Activated naive CD4-positive, alpha-beta T cell treated with anti-CD3 and anti-CD28 coated beads, Interleukin-2, amount 50 U/mL, for 24 hours (primary cell): ENCODE data around the gene USP10.

Experiments
- H3K27ac Mint-ChIP-seq: one replicate; pipeline ENCODE4 v1.8.0; 2021; ENCODE audit warnings: mild to moderate bottlenecking, mixed read lengths
- H3K27me3 Mint-ChIP-seq: one replicate; pipeline ENCODE4 v1.8.0; 2021; ENCODE audit warnings: mixed read lengths
- H3K36me3 Mint-ChIP-seq: one replicate; pipeline ENCODE4 v1.8.0; 2021; ENCODE audit warnings: mixed read lengths
- H3K4me1 Mint-ChIP-seq: one replicate; pipeline ENCODE4 v1.8.0; 2021; ENCODE audit warnings: mixed read lengths
- H3K4me3 Mint-ChIP-seq: one replicate; pipeline ENCODE4 v1.8.0; 2021; ENCODE audit warnings: mild to moderate bottlenecking, mixed read lengths
- H3K9me3 Mint-ChIP-seq: one replicate; pipeline ENCODE4 v1.8.0; 2021; ENCODE audit warnings: mixed read lengths

Gene USP10

DNA sequence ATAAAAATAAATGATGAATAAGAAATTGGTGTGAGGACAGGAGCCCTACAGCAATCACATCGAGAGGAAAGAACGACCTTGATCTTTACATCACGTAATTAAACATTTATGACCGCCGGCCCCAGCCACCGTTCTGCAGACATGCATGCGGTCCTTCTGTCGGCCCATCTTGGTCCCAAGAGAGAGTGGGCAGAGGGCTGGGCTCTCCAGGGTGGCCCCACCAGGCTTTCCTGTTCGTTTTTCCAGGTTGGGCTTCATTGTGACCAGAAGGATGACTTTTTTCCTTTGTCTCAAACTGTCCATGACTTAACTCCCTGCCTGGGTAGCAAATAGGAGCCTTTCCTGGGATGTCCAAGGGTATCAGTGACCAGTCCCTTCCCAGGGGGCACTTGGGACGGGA is 116.7 kb downstream of the USP10 start:
- H3K27ac Mint-ChIP-seq, result no peak overlapping the region
- H3K4me1 Mint-ChIP-seq, result peaks cover 15% of the 10 kb centered on the region
- no peaks in the 10 kb centered on the region for H3K27me3 Mint-ChIP-seq
- no peak overlapping the region for H3K4me3 Mint-ChIP-seq
- no peaks in the 10 kb centered on the region for H3K36me3 Mint-ChIP-seq
- no peaks in the 10 kb centered on the region for H3K9me3 Mint-ChIP-seq

DNA sequence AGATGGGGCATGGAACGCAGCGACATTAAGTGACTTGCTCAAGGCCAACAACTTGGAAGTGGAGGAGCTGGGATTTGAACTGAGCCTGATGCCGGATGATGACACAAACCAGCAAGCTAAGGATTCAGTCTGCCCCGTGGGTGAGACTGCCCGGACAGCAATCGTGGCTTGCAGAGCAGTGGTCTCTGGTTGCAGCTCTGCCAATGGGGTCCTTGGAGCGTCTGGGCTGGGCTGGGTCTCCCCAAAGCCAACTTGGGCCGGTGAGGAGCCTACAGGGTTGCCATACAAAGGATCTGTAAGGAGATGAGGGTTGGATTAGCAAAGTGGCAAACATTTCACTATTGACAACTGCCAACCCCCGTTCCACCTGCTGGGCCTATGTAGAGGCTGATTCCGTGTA is 117.4 kb downstream of the USP10 start:
- Mint-ChIP-seq H3K4me3 (no peak overlapping the region), H3K36me3 (no peaks in the 10 kb centered on the region), H3K27ac (no peak overlapping the region), H3K27me3 (no peaks in the 10 kb centered on the region), H3K4me1 (peaks cover 13% of the 10 kb centered on the region), H3K9me3 (no peaks in the 10 kb centered on the region)

DNA sequence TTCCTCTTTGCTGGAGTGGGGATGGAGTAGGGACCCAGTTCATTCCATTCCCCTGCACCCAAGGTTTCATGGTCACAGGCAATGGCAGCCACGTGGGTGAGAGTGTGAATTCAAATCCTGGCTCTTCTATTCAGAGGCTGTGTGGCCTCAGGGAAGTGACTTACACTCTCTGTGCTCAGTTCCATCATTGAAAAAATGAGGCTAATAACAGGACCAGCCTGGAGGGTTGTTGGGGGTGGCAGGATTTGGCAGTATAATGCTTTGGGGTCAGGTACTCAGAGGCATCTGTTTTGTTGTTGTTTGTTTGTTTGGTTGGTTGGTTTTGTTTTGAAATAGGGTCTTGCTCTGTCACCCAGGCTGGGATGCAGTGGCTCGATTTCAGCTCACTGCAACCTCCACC is 117.8 kb downstream of the USP10 start:
- H3K4me3 Mint-ChIP-seq, result no peak overlapping the region
- no peaks in the 10 kb centered on the region for H3K27me3 Mint-ChIP-seq
- H3K27ac Mint-ChIP-seq, result no peak overlapping the region
- no peaks in the 10 kb centered on the region for H3K9me3 Mint-ChIP-seq
- peaks cover 13% of the 10 kb centered on the region for H3K4me1 Mint-ChIP-seq
- no peaks in the 10 kb centered on the region for H3K36me3 Mint-ChIP-seq

DNA sequence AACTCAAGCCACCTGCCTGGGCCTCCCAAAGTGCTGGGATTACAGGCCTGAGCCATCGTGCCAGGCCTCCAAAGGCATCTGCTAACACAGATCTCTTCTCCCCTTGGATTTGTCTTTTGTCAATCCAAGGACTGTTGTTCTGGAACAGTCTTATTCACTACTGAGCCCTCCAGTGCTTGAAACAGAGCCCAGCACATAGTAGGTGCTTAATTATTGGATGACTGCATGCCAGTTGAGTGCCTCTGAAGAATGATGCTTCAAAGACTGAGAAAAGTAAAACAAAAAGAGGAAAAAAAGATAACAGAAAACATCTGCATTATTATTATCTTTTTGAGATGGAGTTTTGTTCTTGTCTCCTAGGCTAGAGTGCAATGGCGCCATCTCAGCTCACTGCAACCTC is 118.3 kb downstream of the USP10 start:
- H3K9me3 Mint-ChIP-seq, result no peaks in the 10 kb centered on the region
- H3K27ac Mint-ChIP-seq, result no peak overlapping the region
- H3K36me3 Mint-ChIP-seq, result no peaks in the 10 kb centered on the region
- peaks cover 13% of the 10 kb centered on the region for H3K4me1 Mint-ChIP-seq
- H3K4me3 Mint-ChIP-seq, result no peak overlapping the region
- no peaks in the 10 kb centered on the region for H3K27me3 Mint-ChIP-seq

DNA sequence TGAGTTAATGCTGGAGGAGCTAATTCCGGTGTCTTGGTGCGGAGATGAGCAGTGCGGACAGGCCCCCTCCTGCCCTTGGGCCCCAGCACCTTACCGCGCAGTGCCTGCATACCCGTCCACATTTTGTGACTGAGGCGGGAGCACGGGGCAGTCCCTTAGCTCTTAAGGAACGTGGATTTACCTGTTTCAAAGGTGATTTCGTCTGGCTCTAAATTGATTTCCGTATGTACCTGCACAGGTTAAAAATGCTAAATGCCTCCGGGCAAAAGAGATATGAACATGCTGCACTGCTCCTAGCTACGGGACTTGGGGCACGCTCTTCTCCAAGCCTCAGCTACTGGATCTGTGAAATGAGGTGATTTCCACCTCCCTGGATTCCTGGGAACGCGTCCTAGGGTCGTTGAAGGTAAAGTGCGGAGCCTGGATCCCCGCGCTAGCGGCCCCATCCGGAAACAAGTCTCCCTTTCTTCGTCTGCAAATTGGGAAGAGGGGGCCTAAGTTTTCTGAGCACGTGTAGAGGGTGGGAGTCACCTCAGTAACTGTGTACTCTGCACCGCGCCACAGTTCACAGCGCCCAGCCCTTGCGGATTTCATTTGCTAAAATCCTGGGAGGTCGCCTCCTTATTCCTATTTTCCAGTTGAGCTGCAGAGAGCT is 119.3 kb downstream of the USP10 start:
- Mint-ChIP-seq H3K36me3 (no peaks in the 10 kb centered on the region), H3K4me1 (peaks cover 13% of the 10 kb centered on the region), H3K4me3 (no peak overlapping the region), H3K9me3 (no peaks in the 10 kb centered on the region), H3K27me3 (no peaks in the 10 kb centered on the region), H3K27ac (no peak overlapping the region)

DNA sequence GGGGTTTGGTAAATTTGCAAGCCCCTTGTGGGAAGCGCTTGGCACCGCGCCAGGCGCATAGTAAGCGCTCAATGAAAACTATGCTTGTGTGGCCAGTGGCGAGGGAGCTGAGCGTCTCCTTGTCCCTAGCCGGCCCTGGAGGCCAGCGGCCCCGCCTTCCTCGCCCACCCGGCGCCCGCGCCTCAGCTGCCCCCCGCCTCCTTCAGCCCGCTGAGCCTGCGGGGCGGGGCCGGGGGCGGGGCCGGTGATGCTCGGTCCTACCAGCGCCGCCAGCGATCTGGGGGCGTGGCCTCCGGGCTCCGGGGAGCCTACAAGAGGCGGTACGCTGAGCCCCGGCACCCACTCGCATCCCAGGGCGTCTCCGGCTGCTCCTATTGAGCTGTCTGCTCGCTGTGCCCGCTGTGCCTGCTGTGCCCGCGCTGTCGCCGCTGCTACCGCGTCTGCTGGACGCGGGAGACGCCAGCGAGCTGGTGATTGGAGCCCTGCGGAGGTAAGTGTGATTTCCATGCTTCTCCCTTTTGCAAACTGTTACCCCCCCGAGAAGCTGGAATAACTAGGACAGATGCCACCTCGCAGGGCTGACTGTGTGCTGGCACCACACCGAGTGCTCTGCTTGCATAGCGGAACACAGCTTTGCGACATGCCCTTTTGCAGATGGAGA is 120.0 kb downstream of the USP10 start, which contains the start of gene CRISPLD2:
CRISPLD2 (plus strand) TSS at position 342 of the 661 bp plus-strand sequence. CDS start 18,511 bp downstream, outside the sequence.
- H3K27ac Mint-ChIP-seq, result peak within 1 kb of the TSS; percentile 62
- no peaks in the 10 kb centered on the region for H3K9me3 Mint-ChIP-seq
- H3K36me3 Mint-ChIP-seq, result no peaks in the 10 kb centered on the region
- peaks cover 13% of the 10 kb centered on the region for H3K4me1 Mint-ChIP-seq
- H3K27me3 Mint-ChIP-seq, result no peaks in the 10 kb centered on the region
- H3K4me3 Mint-ChIP-seq, result peak within 1 kb of the TSS; percentile 85

DNA sequence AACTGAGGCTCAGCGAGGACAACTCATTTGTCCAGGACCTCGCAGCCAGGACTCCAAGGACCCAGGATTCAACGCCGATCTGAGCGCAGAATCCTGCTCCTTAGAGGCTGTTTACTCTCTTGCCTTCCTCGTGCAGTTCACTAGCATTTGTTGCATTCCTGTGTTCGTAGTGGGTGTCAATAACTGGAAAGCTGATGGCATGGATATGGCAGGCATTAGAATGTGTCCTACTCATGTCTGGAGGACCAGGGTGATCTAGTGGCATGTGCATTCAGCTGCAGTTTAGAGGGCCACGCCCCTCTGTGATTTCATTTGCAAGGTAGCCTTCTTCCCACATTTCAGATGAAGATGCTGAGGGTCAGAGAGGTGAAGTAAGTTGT is 120.5 kb downstream of the USP10 start:
- H3K4me1 Mint-ChIP-seq, result peaks cover 13% of the 10 kb centered on the region

DNA sequence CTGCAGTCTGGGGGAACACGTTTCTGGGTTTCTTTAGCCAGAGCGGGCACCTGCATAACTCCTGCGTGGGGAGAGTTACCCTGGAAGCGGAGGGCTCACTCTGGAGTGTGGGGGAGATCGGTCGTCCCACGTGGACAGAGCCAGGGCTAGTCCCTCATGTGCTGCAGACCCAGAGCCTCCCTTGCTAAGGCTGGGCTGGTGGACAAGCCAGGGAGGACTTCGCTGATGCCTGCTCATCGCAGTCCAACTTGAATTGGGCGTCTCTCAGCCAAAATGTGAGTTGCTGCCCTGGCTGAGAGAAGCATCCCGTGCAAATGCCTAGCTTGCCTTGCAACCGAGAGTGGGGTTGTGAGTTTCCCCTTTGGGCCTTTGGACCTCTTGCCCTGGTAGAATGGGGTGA is 121.0 kb downstream of the USP10 start:
- Mint-ChIP-seq H3K4me1 (peaks cover 13% of the 10 kb centered on the region), H3K9me3 (no peaks in the 10 kb centered on the region), H3K27ac (no peak overlapping the region), H3K36me3 (no peaks in the 10 kb centered on the region), H3K27me3 (no peaks in the 10 kb centered on the region), H3K4me3 (peak overlapping the region; percentile 85)

More for the DNA sequence above, 120.5 kb downstream of the USP10 start:
- peak overlapping the region; percentile 85 for H3K4me3 Mint-ChIP-seq
- H3K9me3 Mint-ChIP-seq, result no peaks in the 10 kb centered on the region
- no peaks in the 10 kb centered on the region for H3K36me3 Mint-ChIP-seq
- peak overlapping the region; percentile 62 for H3K27ac Mint-ChIP-seq
- no peaks in the 10 kb centered on the region for H3K27me3 Mint-ChIP-seq

DNA sequence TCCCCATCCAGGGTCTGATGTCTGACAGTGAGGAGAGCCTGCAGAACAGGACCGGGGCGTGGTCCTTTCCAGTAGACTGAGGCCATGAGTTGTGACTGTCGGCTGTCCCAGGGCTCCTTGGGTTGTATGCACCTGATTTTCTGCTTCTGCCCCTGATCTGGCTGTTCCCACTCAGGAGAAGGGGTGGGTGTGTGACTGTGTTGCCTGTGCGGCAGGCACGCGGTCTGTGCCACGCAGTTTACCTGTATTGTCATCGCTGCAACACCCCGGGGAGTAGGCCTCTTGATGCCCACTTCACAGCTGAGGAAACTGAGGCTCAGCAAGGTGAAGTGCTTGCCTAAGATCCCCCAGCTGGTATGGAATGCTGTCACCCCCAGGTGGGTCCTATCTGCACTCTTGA is 121.4 kb downstream of the USP10 start:
- Mint-ChIP-seq H3K27me3 (no peaks in the 10 kb centered on the region), H3K4me3 (peak overlapping the region; percentile 23), H3K27ac (no peak overlapping the region), H3K4me1 (peaks cover 13% of the 10 kb centered on the region), H3K9me3 (no peaks in the 10 kb centered on the region), H3K36me3 (no peaks in the 10 kb centered on the region)

DNA sequence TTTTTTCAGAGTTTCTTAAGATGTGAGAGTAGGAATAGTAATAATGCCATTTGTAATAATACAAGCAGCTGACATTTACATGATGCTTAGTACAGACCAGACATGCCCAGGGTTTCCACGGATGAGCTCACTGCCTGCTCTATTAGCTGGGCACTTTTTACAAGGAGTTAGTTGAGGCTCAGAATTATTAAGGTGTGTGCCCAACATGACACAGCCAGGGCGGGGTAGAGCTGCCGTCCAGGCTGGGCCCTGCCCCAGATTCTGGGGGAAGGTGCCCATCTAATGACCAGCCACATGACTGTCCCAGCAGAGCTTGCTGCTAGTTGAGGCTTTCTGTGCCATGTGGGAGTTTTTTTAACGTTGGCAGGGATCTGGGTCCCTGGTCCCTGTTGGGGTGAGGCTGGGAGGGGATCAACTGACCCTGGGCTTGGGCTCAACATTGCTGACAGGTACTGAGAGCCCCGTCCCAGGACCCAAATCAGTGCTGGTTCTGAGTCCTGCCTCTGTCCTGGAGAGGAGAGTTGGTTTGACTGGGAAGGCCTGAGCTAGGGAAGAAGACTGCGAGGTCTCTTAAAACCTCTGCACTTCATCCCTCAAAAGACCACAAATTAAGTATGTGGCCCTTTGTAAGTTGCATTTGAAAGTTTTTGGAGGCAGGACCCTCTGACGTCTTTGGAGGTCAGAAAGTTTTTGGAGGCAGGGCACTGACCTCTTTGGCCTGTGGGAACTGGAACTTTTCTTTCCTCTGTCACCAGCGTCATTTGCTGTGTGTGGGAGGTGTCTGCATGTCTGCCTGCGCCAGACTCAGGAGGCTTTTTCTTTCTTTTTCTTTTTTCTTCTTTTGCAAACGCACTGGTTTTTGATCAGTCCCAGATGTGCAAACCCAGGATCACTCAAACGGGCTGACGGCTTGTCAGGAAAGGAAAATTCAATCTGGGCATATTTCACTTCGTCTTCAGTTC is 122.2 kb downstream of the USP10 start:
- H3K4me1 Mint-ChIP-seq, result peaks cover 13% of the 10 kb centered on the region
- no peaks in the 10 kb centered on the region for H3K27me3 Mint-ChIP-seq
- no peaks in the 10 kb centered on the region for H3K36me3 Mint-ChIP-seq
- no peak overlapping the region for H3K4me3 Mint-ChIP-seq
- no peaks in the 10 kb centered on the region for H3K9me3 Mint-ChIP-seq
- no peak overlapping the region for H3K27ac Mint-ChIP-seq

DNA sequence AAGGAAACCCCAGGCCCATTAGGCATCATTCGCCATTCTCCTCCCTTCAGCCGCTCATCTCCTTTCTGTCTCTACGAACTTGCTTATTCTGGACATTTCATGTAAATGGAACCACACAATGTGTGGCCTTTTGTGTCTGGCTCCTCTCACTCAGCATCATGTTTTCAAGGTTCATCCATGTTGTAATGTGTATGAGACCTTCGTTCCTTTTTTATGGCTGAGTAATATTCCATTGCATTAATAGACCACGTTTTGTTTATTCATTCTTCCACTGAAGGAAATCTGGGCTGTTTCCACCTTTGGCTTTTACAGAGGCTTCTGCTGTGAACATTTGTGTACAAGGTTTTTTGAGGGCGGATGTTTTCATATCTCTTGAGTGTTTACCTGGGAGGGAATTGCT is 123.2 kb downstream of the USP10 start:
- Mint-ChIP-seq H3K27ac (no peak overlapping the region), H3K4me3 (no peak overlapping the region), H3K4me1 (peaks cover 13% of the 10 kb centered on the region), H3K9me3 (no peaks in the 10 kb centered on the region), H3K27me3 (no peaks in the 10 kb centered on the region), H3K36me3 (no peaks in the 10 kb centered on the region)

DNA sequence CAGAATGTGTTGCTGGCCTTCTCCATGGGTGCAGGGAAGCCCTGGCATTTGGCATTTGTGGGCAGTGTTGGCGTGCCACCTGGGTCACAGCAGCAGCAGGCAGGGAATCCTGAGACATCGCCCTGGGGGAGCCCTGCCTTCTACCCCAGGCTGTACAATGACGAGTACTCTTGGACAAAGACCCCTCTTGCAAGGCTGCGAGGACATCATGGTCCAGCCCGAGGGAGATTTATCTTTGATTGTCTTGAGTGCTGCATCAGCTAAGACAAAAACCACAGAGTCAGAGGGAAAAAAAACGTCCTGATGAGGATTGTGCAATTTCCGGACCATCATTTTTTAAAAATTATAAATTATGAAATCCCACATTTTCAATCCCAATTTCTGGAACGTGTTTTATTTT is 123.7 kb downstream of the USP10 start:
- Mint-ChIP-seq H3K9me3 (no peaks in the 10 kb centered on the region), H3K27ac (no peak overlapping the region), H3K4me3 (no peak overlapping the region), H3K27me3 (no peaks in the 10 kb centered on the region), H3K4me1 (peaks cover 13% of the 10 kb centered on the region), H3K36me3 (no peaks in the 10 kb centered on the region)

DNA sequence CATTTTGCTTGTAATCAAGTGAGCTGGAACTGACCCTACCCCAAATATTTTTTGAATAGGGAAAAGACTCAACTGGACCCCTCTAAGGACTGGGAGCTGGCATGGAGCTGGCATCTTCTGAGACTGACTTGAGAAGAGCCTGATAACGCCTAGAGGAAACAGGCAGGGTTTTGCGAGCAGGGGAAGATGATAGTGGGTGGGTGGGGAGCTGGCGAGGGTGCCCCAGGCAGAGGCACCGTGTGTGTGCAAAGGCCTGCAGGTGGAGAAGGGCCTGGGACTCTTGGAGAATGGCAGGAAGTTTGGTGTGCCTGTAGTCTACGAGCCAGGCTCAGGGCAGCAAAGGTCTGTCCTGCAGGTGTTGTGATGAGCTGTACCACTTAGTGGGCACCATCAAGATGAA is 124.1 kb downstream of the USP10 start:
- Mint-ChIP-seq H3K9me3 (no peaks in the 10 kb centered on the region), H3K27me3 (no peaks in the 10 kb centered on the region), H3K4me1 (peaks cover 13% of the 10 kb centered on the region), H3K36me3 (no peaks in the 10 kb centered on the region), H3K4me3 (no peak overlapping the region), H3K27ac (no peak overlapping the region)

DNA sequence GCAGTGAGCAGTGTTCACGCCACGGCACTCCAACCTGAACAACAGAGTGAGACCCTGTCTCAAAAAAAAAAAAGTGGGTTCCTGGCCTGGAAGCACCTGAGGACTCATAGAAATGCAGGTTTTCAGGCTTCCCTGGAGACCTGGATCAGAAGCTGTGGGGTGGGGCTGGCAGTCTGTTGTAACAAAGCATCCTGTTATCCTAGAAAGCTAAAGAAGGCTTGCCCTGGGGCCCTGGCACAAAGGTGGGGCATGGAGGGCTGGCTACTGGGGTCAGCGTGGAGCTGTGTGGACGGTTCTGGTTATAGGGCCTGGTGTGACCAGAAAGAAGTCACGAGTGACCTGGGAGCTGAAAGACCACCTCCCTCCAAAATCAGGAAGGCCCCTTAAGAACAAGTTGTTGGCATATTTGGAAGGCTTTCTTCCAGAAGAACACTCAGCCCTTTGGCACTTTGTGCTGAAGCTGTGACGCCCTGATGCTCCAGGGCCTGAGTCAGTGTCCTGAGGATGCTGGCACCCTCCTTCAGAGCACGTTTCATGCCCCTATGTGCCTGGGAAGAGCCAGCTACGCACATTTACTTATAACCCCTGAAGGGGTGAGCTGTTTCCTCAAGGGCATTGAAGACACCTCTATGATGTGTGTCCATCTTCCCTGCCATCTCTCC is 126.2 kb downstream of the USP10 start:
- H3K4me1 Mint-ChIP-seq, result peaks cover 3% of the 10 kb centered on the region

DNA sequence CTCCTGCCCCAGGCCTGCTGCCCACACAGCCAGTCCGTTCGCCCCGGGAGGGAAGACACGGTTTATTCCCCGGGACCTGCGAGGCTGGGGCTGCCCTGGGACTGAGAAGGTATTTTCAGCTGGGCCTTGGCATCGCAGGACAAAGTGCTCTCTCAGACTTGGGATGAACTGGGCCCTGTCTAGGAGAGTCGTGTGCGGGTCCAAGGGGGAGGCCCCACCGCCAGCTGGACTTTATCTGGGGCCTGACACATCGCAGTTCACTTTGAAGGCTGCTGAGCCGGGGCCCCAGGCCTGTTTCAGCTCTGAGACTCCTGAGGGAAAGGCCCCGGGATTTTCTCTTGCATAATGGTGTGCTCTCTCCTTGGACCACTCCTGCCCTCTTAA is 126.8 kb downstream of the USP10 start:
- Mint-ChIP-seq H3K36me3 (no peaks in the 10 kb centered on the region), H3K27me3 (no peaks in the 10 kb centered on the region), H3K27ac (no peak overlapping the region)

More for the DNA sequence above, 126.2 kb downstream of the USP10 start:
- Mint-ChIP-seq H3K27me3 (no peaks in the 10 kb centered on the region), H3K4me3 (no peak overlapping the region), H3K27ac (no peak overlapping the region), H3K9me3 (no peaks in the 10 kb centered on the region), H3K36me3 (no peaks in the 10 kb centered on the region)

More for the DNA sequence above, 126.8 kb downstream of the USP10 start:
- Mint-ChIP-seq H3K4me1 (no peaks in the 10 kb centered on the region), H3K4me3 (no peak overlapping the region), H3K9me3 (no peaks in the 10 kb centered on the region)
